Heart left ventricle (tissue), 13 donors: Measurements from ENCODE around the gene ALG1L2.

ENCODE experiments used
- POLR2A ChIP-seq, 2 donors: fragments of 450-650 bp; IDR thresholded peaks; one replicate each; pipeline ENCODE4 v1.6.1; 2017; ENCODE audit warnings: antibody characterized with exemption in 2 of 2, mild to moderate bottlenecking in 2 of 2, moderate library complexity in 2 of 2
- TF ChIP-seq, protein P1 (sequence below), 12 donors: fragments of 200-600 bp; sonication (generic) in 4 of 12; IDR thresholded peaks; one replicate each; pipeline versions ENCODE4 v1.5.0 to v1.8.0; 2018 to 2022; ENCODE audit warnings: antibody characterized with exemption in 12 of 12, mild to moderate bottlenecking in 5 of 12
- donor health status: ischemic (EF 13 %, LVEDD 7.1; RV severe dilation, severe dysfunction).
- donor health status: DM: no; HTN: yes; CAD: no.
- donor health status: DM: no; HTN: no; CAD: no.
- donor health status: ischemic (EF 25% LVEDD 6.9; RV normal size, moderate dysfunction).
- donor health status: ischemic (EF 25% LVEDD 5.7; RV mildly dilated, moderate dysfunction).
- donor health status: ischemic (EF 35%, LVEDD 5.7; RV mildly dilated, moderate dysfunction).
- donor health status: nonischemic (EF 11% LVEDD 7.7; RV severe dilation, severe dysfunction).
- donor health status: DM: yes; HTN: yes; CAD: no.
- donor health status: PGD.
- donor health status: ischemic (EF 29% LVEDD 5.4; RV normal size, mild dysfunction).
- donor health status: nonischemic (EF 23%, LVEDD 6.1; RV moderate dilation, normal function).

DNA sequence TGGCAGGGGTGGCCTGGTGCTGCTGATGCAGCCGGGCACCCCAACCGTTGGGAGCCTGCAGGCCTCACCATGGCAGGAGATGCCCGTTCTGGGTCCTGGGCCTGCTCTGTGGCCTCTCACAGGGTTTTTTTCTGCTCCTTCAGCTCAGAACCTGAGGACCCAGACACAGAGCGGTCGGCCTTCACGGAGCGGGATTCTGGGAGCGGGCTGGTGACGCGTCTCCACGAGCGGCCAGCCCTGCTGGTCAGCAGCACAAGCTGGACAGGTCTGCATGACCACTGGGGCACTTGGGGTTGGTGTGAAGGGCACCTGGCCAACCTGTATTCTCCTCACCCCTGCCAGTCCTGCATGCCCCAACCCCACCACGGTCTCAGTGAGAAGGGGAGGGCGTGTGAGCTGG lies 10.3 kb downstream of the ALG1L2 start:
- TF ChIP-seq, protein P1, sequence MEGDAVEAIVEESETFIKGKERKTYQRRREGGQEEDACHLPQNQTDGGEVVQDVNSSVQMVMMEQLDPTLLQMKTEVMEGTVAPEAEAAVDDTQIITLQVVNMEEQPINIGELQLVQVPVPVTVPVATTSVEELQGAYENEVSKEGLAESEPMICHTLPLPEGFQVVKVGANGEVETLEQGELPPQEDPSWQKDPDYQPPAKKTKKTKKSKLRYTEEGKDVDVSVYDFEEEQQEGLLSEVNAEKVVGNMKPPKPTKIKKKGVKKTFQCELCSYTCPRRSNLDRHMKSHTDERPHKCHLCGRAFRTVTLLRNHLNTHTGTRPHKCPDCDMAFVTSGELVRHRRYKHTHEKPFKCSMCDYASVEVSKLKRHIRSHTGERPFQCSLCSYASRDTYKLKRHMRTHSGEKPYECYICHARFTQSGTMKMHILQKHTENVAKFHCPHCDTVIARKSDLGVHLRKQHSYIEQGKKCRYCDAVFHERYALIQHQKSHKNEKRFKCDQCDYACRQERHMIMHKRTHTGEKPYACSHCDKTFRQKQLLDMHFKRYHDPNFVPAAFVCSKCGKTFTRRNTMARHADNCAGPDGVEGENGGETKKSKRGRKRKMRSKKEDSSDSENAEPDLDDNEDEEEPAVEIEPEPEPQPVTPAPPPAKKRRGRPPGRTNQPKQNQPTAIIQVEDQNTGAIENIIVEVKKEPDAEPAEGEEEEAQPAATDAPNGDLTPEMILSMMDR (IDR thresholded peaks at IDR 0.05): no peak
- no peak for TF ChIP-seq POLR2A (IDR thresholded peaks at IDR 0.05)
